SK-N-MC (cell line): ENCODE data around the gene DAAM1.

Experiments used
- EZH2 ChIP-seq: fragments of 200-600 bp; sonication (generic); IDR thresholded peaks from one replicate; pipeline ENCODE4 v1.6.1; 2017; ENCODE audit warnings: antibody characterized with exemption
- POLR2AphosphoS5 ChIP-seq: IDR thresholded peaks from 2 replicates; pipeline ENCODE4 v1.6.1; 2012; ENCODE audit warnings: mild to moderate bottlenecking, low read depth, low read length, borderline replicate concordance

DNA sequence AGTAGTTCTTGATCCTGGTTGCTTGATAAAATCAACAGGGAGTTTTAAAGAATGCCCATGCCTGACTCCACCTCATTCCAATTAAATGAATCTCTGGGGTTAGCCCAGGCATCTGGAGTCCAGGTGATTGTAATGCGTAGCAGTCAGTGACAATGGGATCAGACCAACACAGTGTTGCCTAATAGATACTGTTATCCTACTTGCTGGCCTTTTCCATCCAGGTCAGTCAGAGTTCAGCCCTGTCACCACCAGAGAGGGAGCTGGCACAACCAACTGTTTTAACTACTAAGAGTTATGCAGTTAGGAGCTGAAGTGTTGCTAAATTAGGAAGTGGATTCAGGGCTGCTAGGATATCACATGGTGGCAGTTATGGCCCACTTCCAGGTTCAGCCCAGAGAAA lies 169.6 kb downstream of the DAAM1 start:
- TF ChIP-seq POLR2AphosphoS5 (no peak), EZH2 (no peak)
